ENCODE data around the gene FKBP6. TPM values are rescaled to one million over a fixed set of nuclear protein-coding genes. Genes with fewer than 3 reads are reported as not detected.
"Not testable (repeated sequence)": the region's sequence is repeated elsewhere in the genome, so short reads cannot be mapped to it uniquely, and the experiment has no call there.

FKBP6 gene
- total and polyA plus RNA-seq, 5 experiments from 2014 or later: not detected

GRCh38 chr7:73387908-73388414 lies 60.0 kb downstream of the FKBP6 start:
- H3K4me3 Mint-ChIP-seq: no peak overlapping the region
- H3K9me3 Mint-ChIP-seq: peaks cover 3 to 68% (median 37%) of the 10 kb centered on the region in 9 donors
- peaks cover 0 to 43% (median 14%) of the 10 kb centered on the region in 3 donors for H3K36me3 Mint-ChIP-seq
- no peak for DNase-seq
- ATAC-seq: no peak
- H3K4me1 Mint-ChIP-seq: no peaks in the 10 kb centered on the region
- POLR2A ChIA-PET: no interaction called here
- H3K27ac Mint-ChIP-seq: peak overlapping the region in 1 of 10 donors; percentile 16
- H3K27me3 Mint-ChIP-seq: peaks cover 0 to 4% (median 0%) of the 10 kb centered on the region in 5 donors

- no peak for ATAC-seq
- no peak overlapping the region for H3K4me3 Mint-ChIP-seq
- POLR2A ChIA-PET: no interaction called here
- no peak overlapping the region for H3K27ac Mint-ChIP-seq
- H3K36me3 Mint-ChIP-seq: peaks cover 0 to 29% (median 8%) of the 10 kb centered on the region in 3 donors
- DNase-seq: no peak
- H3K9me3 Mint-ChIP-seq: peaks cover 3 to 44% (median 30%) of the 10 kb centered on the region in 9 donors
- H3K27me3 Mint-ChIP-seq: peaks cover 0 to 10% (median 5%) of the 10 kb centered on the region in 5 donors
- no peaks in the 10 kb centered on the region for H3K4me1 Mint-ChIP-seq
Observed at GRCh38 chr7:73391396-73391795, 63.4 kb downstream of the FKBP6 start.

- Mint-ChIP-seq H3K4me1 (peaks cover 0 to 1% (median 0%) of the 10 kb centered on the region in 4 donors), H3K27me3 (peaks cover 3 to 10% (median 8%) of the 10 kb centered on the region in 5 donors), H3K36me3 (peaks cover 0 to 7% (median 2%) of the 10 kb centered on the region in 3 donors), H3K9me3 (peaks cover 0 to 14% (median 7%) of the 10 kb centered on the region in 9 donors), H3K27ac (peak overlapping the region in 1 of 10 donors; percentile 40), H3K4me3 (no peak overlapping the region)
- POLR2A ChIA-PET: no interaction called here
- DNase-seq (no peak), ATAC-seq (no peak)
Observed at GRCh38 chr7:73394422-73394821, 66.5 kb downstream of the FKBP6 start.

- no peak overlapping the region for H3K4me3 Mint-ChIP-seq
- POLR2A ChIA-PET: no interaction called here
- DNase-seq (no peak), ATAC-seq (no peak)
- peak overlapping the region in 1 of 10 donors; percentile 75 for H3K27ac Mint-ChIP-seq
- peaks cover 0 to 2% (median 0%) of the 10 kb centered on the region in 3 donors for H3K36me3 Mint-ChIP-seq
- peaks cover 0 to 6% (median under 1%) of the 10 kb centered on the region in 4 donors for H3K4me1 Mint-ChIP-seq
- peaks cover 0 to 6% (median 0%) of the 10 kb centered on the region in 9 donors for H3K9me3 Mint-ChIP-seq
- H3K27me3 Mint-ChIP-seq: peaks cover 3 to 10% (median 9%) of the 10 kb centered on the region in 5 donors
Observed at GRCh38 chr7:73395538-73396503, 67.9 kb downstream of the FKBP6 start.

- Mint-ChIP-seq H3K27ac (no peak overlapping the region), H3K27me3 (peaks cover 3 to 10% (median 9%) of the 10 kb centered on the region in 5 donors)
Observed at GRCh38 chr7:73397521-73398281, 69.7 kb downstream of the FKBP6 start.

GRCh38 chr7:73399185-73400050 lies 71.5 kb downstream of the FKBP6 start:
- POLR2A ChIA-PET, H3K27me3 Mint-ChIP-seq, H3K36me3 Mint-ChIP-seq, H3K9me3 Mint-ChIP-seq, H3K4me1 Mint-ChIP-seq: not testable (repeated sequence)
- DNase-seq: peak; percentile 40 to 88 (median 65)
- peak overlapping the region in 8 of 10 donors; percentile 48 to 94 (median 82) for H3K27ac Mint-ChIP-seq
- peak overlapping the region; percentile 38 to 86 (median 64) for H3K4me3 Mint-ChIP-seq
- peak; percentile 50 to 76 for ATAC-seq

More at GRCh38 chr7:73397521-73398281, 69.7 kb downstream of the FKBP6 start:
- Mint-ChIP-seq H3K4me3 (no peak overlapping the region), H3K4me1 (peaks cover 0 to 6% (median under 1%) of the 10 kb centered on the region in 4 donors), H3K36me3 (no peaks in the 10 kb centered on the region), H3K9me3 (peaks cover 0 to 6% (median 0%) of the 10 kb centered on the region in 9 donors)
- POLR2A ChIA-PET: interaction anchor here (0.6 kb wide), 1 partner anchor 497 kb away, joined by 3 read pairs; no protein-coding TSS in a partner anchor
- peak in 1 of 10 donors; percentile 65 for DNase-seq
- ATAC-seq: no peak

- H3K9me3 Mint-ChIP-seq, H3K36me3 Mint-ChIP-seq, H3K27me3 Mint-ChIP-seq, H3K27ac Mint-ChIP-seq, POLR2A ChIA-PET, ATAC-seq, H3K4me1 Mint-ChIP-seq, H3K4me3 Mint-ChIP-seq, DNase-seq: not testable (repeated sequence)
Observed at GRCh38 chr7:73404860-73405259, 76.9 kb downstream of the FKBP6 start.

Other genes with a start within 250 kb of the FKBP6 start
- gene SPDYE9, start 242.1 kb upstream of the FKBP6 start, total RNA-seq: not detected
- under 1 TPM in 2 of 3 donors, not detected in 1; 0.14 to 0.18 TPM for gene SPDYE9, start 242.1 kb upstream of the FKBP6 start, polyA plus RNA-seq
- 10 to 100 TPM; 69.8 to 76.1 TPM for gene NSUN5, start 19.3 kb upstream of the FKBP6 start, total RNA-seq
- gene NSUN5, start 19.3 kb upstream of the FKBP6 start, polyA plus RNA-seq: 10 to 100 TPM; 37.4 to 60.8 (median 53.2) TPM
- gene TRIM50, start 79 bp upstream of the FKBP6 start, total RNA-seq: under 1 TPM in 1 of 2 experiments, not detected in 1; 0.25 TPM
- gene TRIM50, start 79 bp upstream of the FKBP6 start, polyA plus RNA-seq: not detected
- under 1 TPM; 0.16 to 0.31 TPM for gene FZD9, start 105.6 kb downstream of the FKBP6 start, total RNA-seq
- under 1 TPM in 2 of 3 donors, not detected in 1; 0.07 to 0.52 TPM for gene FZD9, start 105.6 kb downstream of the FKBP6 start, polyA plus RNA-seq
- gene BAZ1B, start 194.1 kb downstream of the FKBP6 start, total RNA-seq: 10 to 100 TPM; 71.5 to 73.0 TPM
- gene BAZ1B, start 194.1 kb downstream of the FKBP6 start, polyA plus RNA-seq: 10 to 100 TPM; 12.1 to 27.0 (median 17.0) TPM
- 10 to 100 TPM; 59.5 to 64.6 TPM for gene BCL7B, start 229.5 kb downstream of the FKBP6 start, total RNA-seq
- 10 to 100 TPM; 76.6 to 96.3 (median 81.8) TPM for gene BCL7B, start 229.5 kb downstream of the FKBP6 start, polyA plus RNA-seq

Measured in naive thymus-derived CD8-positive, alpha-beta T cell (primary cell).